Breast epithelium (tissue), 4 donors: ENCODE results near the gene CAMTA1. TPM values are rescaled to one million over a fixed set of nuclear protein-coding genes. Genes with fewer than 3 reads are reported as not detected.

Experiments used
- DNase-seq, 2 donors: peaks; one replicate each; pipeline ENCODE4 v3.0.0-alpha.2; 2019; ENCODE audit warnings: low spot score in 2 of 2
- H3K27ac ChIP-seq, 2 donors: fragments of 200-600 bp; sonication (generic) in 1 of 2; one replicate each; pipeline ENCODE4 v1.5.1; 2016 to 2019; ENCODE audit warnings: mild to moderate bottlenecking in 1 of 2
- H3K27me3 ChIP-seq, 2 donors: fragments of 200-600 bp; sonication (generic) in 1 of 2; one replicate each; pipeline versions ENCODE4 v1.5.1 to v1.6.0; 2017 to 2019; ENCODE audit warnings: control low read depth in 1 of 2, mild to moderate bottlenecking in 1 of 2
- H3K36me3 ChIP-seq: fragments of 200-600 bp; one replicate; pipeline ENCODE4 v1.5.1; 2019
- H3K4me1 ChIP-seq, 2 donors: fragments of 200-600 bp; sonication (generic); one replicate each; pipeline ENCODE4 v1.5.1; 2016 to 2019; ENCODE audit warnings: control low read depth in 1 of 2
- H3K4me3 ChIP-seq, 3 donors: fragments of 200-600 bp; sonication (generic); 1 replicate in 2 of 3; 2 replicates in 1 of 3; pipeline ENCODE4 v1.5.1; 2016 to 2019; ENCODE audit warnings: mild to moderate bottlenecking in 3 of 3, moderate library complexity in 2 of 3
- H3K9me3 ChIP-seq, 2 donors: fragments of 200-600 bp; sonication (generic) in 1 of 2; one replicate each; pipeline ENCODE4 v1.5.1; 2016 to 2019; ENCODE audit warnings: control low read depth in 1 of 2
- POLR2A ChIP-seq: fragments of 450-650 bp; IDR thresholded peaks from one replicate; pipeline ENCODE4 v1.6.1; 2016; ENCODE audit warnings: antibody characterized with exemption, mild to moderate bottlenecking, moderate library complexity
- POLR2AphosphoS5 ChIP-seq, 3 donors: sonication (generic); formaldehyde crosslinking; IDR thresholded peaks; one replicate each; pipeline ENCODE4 v1.6.1; 2017; ENCODE audit warnings: antibody characterized with exemption in 3 of 3
- intact Hi-C: fragments of 100-400 bp; cut with DNase I; formaldehyde crosslinking; loops from one replicate; pipeline ENCODE4 v1.15.1; 2023; ENCODE audit warnings: low total_unique reads
- total RNA-seq, 3 donors: library from RNA; depleted of rRNA; stranded (reverse); fragments of >200 nt; gene quantifications; one replicate each; pipeline ENCODE4 v1.1.0, GENCODE V29; 2016
- TF ChIP-seq, protein P1 (sequence below), 3 donors: fragments of 450-650 bp; IDR thresholded peaks; one replicate each; pipeline ENCODE4 v1.5.1; 2016 to 2017; ENCODE audit warnings: antibody characterized with exemption in 3 of 3, mild to moderate bottlenecking in 3 of 3, moderate library complexity in 3 of 3

Gene CAMTA1
- total RNA-seq, 3 donors from 2014 or later, result 53.4 to 84.0 (median 61.9) TPM

DNA sequence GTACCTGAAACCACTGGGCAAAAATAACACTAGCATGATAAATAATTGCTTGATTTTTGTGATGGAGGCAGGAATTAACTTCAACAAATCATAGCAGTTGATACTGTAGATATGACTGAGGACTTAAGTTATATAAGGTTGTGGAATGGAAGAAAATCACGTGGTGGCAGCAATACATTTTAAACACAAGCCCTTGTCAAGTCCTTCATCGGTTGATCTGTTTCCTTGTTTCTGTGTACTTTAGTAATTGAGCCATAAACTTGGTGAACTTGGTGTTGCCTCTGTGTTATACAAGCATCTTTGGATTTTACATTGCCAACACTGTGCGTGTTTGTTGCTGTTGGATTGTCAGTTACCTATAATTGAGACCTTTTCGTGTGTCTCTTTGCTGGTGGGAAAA is 114.4 kb downstream of the CAMTA1 start:
- Histone ChIP-seq H3K4me3 (no peak overlapping the region), H3K9me3 (no peaks in the 10 kb centered on the region), H3K27ac (no peak overlapping the region), H3K36me3 (no peaks in the 10 kb centered on the region), H3K27me3 (no peaks in the 10 kb centered on the region), H3K4me1 (no peaks in the 10 kb centered on the region)
- TF ChIP-seq POLR2A, result no peak
- TF ChIP-seq, protein P1, sequence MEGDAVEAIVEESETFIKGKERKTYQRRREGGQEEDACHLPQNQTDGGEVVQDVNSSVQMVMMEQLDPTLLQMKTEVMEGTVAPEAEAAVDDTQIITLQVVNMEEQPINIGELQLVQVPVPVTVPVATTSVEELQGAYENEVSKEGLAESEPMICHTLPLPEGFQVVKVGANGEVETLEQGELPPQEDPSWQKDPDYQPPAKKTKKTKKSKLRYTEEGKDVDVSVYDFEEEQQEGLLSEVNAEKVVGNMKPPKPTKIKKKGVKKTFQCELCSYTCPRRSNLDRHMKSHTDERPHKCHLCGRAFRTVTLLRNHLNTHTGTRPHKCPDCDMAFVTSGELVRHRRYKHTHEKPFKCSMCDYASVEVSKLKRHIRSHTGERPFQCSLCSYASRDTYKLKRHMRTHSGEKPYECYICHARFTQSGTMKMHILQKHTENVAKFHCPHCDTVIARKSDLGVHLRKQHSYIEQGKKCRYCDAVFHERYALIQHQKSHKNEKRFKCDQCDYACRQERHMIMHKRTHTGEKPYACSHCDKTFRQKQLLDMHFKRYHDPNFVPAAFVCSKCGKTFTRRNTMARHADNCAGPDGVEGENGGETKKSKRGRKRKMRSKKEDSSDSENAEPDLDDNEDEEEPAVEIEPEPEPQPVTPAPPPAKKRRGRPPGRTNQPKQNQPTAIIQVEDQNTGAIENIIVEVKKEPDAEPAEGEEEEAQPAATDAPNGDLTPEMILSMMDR (IDR thresholded peaks at IDR 0.05), result no peak
- no peak for TF ChIP-seq POLR2AphosphoS5 (IDR thresholded peaks at IDR 0.05)
- DNase-seq, result no peak
- intact Hi-C loops, result no loop called here

DNA sequence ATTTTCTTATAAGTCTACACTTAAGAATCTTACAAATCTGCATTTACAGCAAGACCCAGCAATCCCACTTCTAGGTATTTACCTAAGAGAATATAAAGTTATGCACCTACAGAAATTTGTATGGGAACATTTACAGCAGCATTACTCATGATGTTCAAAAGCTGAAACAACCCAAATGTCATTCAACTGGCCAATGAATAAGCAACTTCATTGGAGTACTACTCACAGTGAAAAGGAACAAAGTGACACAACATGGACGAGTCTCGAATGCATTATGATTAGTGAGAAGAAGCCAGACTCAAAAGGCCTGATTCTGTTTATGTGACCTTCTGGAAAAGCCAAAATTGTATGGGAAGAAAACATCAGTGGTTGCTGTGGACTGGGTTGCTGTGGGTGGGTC is 116.9 kb downstream of the CAMTA1 start:
- intact Hi-C loops, result no loop called here
- H3K4me1 ChIP-seq, result peaks cover 0 to 7% of the 10 kb centered on the region in 2 donors
- TF ChIP-seq POLR2AphosphoS5 (IDR thresholded peaks at IDR 0.05) (no peak), POLR2A (no peak)
- TF ChIP-seq, protein P1 (IDR thresholded peaks at IDR 0.05), result no peak
- no peak for DNase-seq
- H3K4me3 ChIP-seq, result no peak overlapping the region
- H3K27ac ChIP-seq, result no peak overlapping the region
- no peaks in the 10 kb centered on the region for H3K36me3 ChIP-seq
- H3K27me3 ChIP-seq, result no peaks in the 10 kb centered on the region
- H3K9me3 ChIP-seq, result no peaks in the 10 kb centered on the region

DNA sequence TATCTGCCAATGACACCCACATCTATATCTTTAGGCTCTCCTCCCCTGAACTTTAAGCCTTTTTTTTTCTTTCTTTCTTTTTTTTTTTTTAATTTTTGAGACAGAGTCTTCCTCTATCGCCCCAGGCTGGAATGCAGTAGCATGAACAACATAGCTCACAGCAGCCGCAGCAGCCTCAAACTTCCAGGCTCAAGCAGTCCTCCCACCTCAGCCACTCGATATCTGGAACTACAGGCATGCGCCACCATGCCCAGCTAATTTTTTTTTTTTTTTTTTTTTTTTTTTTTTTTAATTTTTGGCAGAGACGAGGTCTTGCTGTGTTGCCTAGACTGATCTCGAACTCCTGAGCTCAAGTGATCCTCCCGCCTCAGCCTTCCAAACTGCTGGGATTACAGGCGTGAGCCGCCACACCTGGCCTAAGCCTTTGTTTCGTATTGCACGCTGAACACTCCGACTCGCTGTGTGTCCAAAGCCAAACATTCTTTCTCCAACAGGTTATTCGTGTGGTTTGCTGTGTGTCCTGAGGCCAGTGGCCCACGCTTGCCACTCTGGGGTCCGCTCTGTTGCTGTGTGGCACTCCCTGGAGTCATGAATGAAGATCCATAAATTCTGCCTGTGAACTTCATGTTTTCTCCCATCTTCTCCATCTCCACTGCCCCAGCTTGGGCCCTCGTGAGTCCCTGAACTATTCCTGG is 119.4 kb downstream of the CAMTA1 start:
- Histone ChIP-seq H3K36me3 (no peaks in the 10 kb centered on the region), H3K27me3 (no peaks in the 10 kb centered on the region), H3K27ac (peak overlapping the region in 1 of 2 donors; percentile 33), H3K4me3 (no peak overlapping the region), H3K9me3 (no peaks in the 10 kb centered on the region), H3K4me1 (peaks cover 0 to 7% of the 10 kb centered on the region in 2 donors)
- TF ChIP-seq, protein P1 (IDR thresholded peaks at IDR 0.05), result no peak
- no peak for TF ChIP-seq POLR2A
- TF ChIP-seq POLR2AphosphoS5 (IDR thresholded peaks at IDR 0.05), result no peak
- intact Hi-C loops, result no loop called here
- DNase-seq, result peak in 1 of 2 donors; percentile 63

DNA sequence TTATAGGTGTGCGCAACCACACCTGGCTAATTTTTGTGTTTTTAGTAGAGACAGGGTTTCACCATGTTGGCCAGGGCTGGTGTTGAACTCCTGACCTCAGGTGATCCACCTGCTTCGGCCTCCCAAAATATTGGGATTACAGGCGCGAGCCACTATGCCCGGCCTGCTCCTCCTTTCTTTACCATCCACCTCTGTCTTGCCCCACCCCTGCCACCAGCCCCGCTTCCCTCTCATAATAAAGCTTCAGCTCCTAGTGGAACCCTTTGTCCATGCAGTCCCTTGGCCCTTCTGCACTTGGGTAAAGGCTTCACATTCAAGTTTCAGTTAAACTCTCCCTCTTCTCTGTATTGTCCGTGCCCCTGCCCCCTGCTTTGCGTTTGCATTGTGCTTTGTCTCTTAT is 120.1 kb downstream of the CAMTA1 start:
- Histone ChIP-seq H3K36me3 (no peaks in the 10 kb centered on the region), H3K4me1 (peaks cover 0 to 7% of the 10 kb centered on the region in 2 donors), H3K27me3 (no peaks in the 10 kb centered on the region), H3K9me3 (no peaks in the 10 kb centered on the region), H3K4me3 (no peak overlapping the region), H3K27ac (no peak overlapping the region)
- no peak for DNase-seq
- no peak for TF ChIP-seq POLR2AphosphoS5 (IDR thresholded peaks at IDR 0.05)
- TF ChIP-seq, protein P1 (IDR thresholded peaks at IDR 0.05), result no peak
- no peak for TF ChIP-seq POLR2A
- intact Hi-C loops, result no loop called here

DNA sequence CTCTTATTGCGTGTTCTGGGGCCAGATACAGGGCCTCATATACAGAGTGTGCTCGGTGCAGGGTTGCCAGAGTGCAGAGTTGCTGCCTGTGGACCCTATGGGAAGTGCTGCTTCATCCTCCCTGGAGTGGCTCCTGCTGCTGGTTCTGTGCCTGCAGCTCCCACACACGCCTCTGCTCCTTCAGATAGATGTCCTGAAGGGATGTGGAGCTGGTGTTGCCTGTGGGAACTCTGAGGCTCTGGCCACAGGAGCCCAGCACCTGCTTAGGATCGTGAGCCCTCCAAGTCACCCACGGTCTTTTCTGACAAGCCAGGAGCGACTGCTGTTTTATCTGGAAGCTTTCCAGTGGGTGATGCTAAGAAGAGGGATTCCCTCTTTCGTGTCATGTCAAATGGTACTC is 120.5 kb downstream of the CAMTA1 start:
- no peaks in the 10 kb centered on the region for H3K27me3 ChIP-seq
- no peaks in the 10 kb centered on the region for H3K36me3 ChIP-seq
- no peak for TF ChIP-seq POLR2AphosphoS5 (IDR thresholded peaks at IDR 0.05)
- TF ChIP-seq POLR2A, result no peak
- TF ChIP-seq, protein P1 (IDR thresholded peaks at IDR 0.05), result no peak
- H3K4me3 ChIP-seq, result no peak overlapping the region
- no peak for DNase-seq
- H3K9me3 ChIP-seq, result no peaks in the 10 kb centered on the region
- H3K27ac ChIP-seq, result peak overlapping the region in 1 of 2 donors; percentile 33
- H3K4me1 ChIP-seq, result peaks cover 0 to 7% of the 10 kb centered on the region in 2 donors
- intact Hi-C loops, result no loop called here
